Trophoblast cell (in vitro differentiated cells and primary cell): ENCODE measurements around the gene MARCHF9.
A peak's percentile ranks its signal among the peaks of the same experiment; 100 is the strongest.

Experiments
- DNase-seq, 2 donors: peaks; one replicate each; pipeline ENCODE4 v3.0.0-alpha.2; 2016
- H2AFZ ChIP-seq: 2 replicates; pipeline ENCODE4 v1.6.1; 2013; ENCODE audit warnings: low read length, moderate library complexity, mild to moderate bottlenecking; ENCODE audit not compliant: insufficient read depth, poor library complexity
- H2AK5ac ChIP-seq: 2 replicates; pipeline ENCODE4 v1.6.1; 2013; ENCODE audit warnings: mild to moderate bottlenecking, low read length
- H2BK120ac ChIP-seq: 2 replicates; pipeline ENCODE4 v1.6.1; 2013; ENCODE audit warnings: low read length, mild to moderate bottlenecking, moderate library complexity; ENCODE audit not compliant: insufficient read depth, poor library complexity
- H2BK12ac ChIP-seq: 2 replicates; pipeline ENCODE4 v1.6.1; 2013; ENCODE audit warnings: mild to moderate bottlenecking, low read length, moderate library complexity
- H2BK5ac ChIP-seq: 2 replicates; pipeline ENCODE4 v1.6.1; 2013; ENCODE audit warnings: low read length, low read depth, moderate library complexity, mild to moderate bottlenecking; ENCODE audit not compliant: poor library complexity
- H3K14ac ChIP-seq: 2 replicates; pipeline ENCODE4 v1.6.1; 2013; ENCODE audit warnings: mild to moderate bottlenecking, low read length
- H3K18ac ChIP-seq: 2 replicates; pipeline ENCODE4 v1.6.1; 2013; ENCODE audit warnings: mild to moderate bottlenecking, low read length
- H3K23ac ChIP-seq: 2 replicates; pipeline ENCODE4 v1.6.1; 2013; ENCODE audit warnings: low read length
- H3K27ac ChIP-seq: 2 replicates; pipeline ENCODE4 v1.5.1; 2013; ENCODE audit warnings: low read depth, mild to moderate bottlenecking, inconsistent platforms, low read length, moderate library complexity
- H3K27me3 ChIP-seq: 2 replicates; pipeline ENCODE4 v1.6.1; 2013; ENCODE audit warnings: inconsistent platforms, mild to moderate bottlenecking, low read length, moderate library complexity; ENCODE audit not compliant: insufficient read depth
- H3K36me3 ChIP-seq, 2 experiments: 1 replicate in 1 of 2; 2 replicates in 1 of 2; pipeline ENCODE4 v1.6.1; 2013; ENCODE audit warnings: low read length in 2 of 2, mild to moderate bottlenecking in 2 of 2, moderate library complexity in 1 of 2; ENCODE audit not compliant: insufficient read depth in 2 of 2, control insufficient read depth in 1 of 2
- H3K4ac ChIP-seq: 2 replicates; pipeline ENCODE4 v1.6.1; 2013; ENCODE audit warnings: low read depth, mild to moderate bottlenecking, low read length, moderate library complexity
- H3K4me1 ChIP-seq, 2 experiments: 1 replicate in 1 of 2; 2 replicates in 1 of 2; pipeline ENCODE4 v1.6.1; 2013; ENCODE audit warnings: low read length in 2 of 2, mild to moderate bottlenecking in 2 of 2, moderate library complexity in 1 of 2; ENCODE audit not compliant: insufficient read depth in 2 of 2, control insufficient read depth in 1 of 2
- H3K4me2 ChIP-seq: 2 replicates; pipeline ENCODE4 v1.6.1; 2013; ENCODE audit warnings: inconsistent platforms, mild to moderate bottlenecking, low read length, moderate library complexity
- H3K4me3 ChIP-seq: 2 replicates; pipeline ENCODE4 v1.5.1; 2013; ENCODE audit warnings: mild to moderate bottlenecking, low read depth, low read length, inconsistent platforms
- H3K79me1 ChIP-seq: one replicate; pipeline ENCODE4 v1.6.1; 2013; ENCODE audit warnings: low read length
- H3K79me2 ChIP-seq: 2 replicates; pipeline ENCODE4 v1.6.1; 2013; ENCODE audit warnings: low read length, mild to moderate bottlenecking; ENCODE audit not compliant: control insufficient read depth, insufficient read depth, poor library complexity
- H3K9ac ChIP-seq: 2 replicates; pipeline ENCODE4 v1.6.1; 2013; ENCODE audit warnings: mild to moderate bottlenecking, low read length
- H3K9me3 ChIP-seq: 2 replicates; pipeline ENCODE4 v1.6.1; 2013; ENCODE audit warnings: low read depth, mild to moderate bottlenecking, control low read depth, inconsistent platforms, low read length; ENCODE audit not compliant: insufficient read depth
- H4K12ac ChIP-seq: 2 replicates; pipeline ENCODE4 v1.6.1; 2013; ENCODE audit warnings: low read depth, mild to moderate bottlenecking, low read length, moderate library complexity
- H4K8ac ChIP-seq: 2 replicates; pipeline ENCODE4 v1.6.1; 2013; ENCODE audit warnings: low read depth, mild to moderate bottlenecking, low read length, moderate library complexity
- H4K91ac ChIP-seq: one replicate; pipeline ENCODE4 v1.6.1; 2013; ENCODE audit warnings: low read depth, mild to moderate bottlenecking, low read length, moderate library complexity
- WGBS: extraction: QIAGEN DNeasy Blood & Tissue Kit; methylation state at CpG from one replicate; pipeline ENCODE4 v1.1.7; 2013; ENCODE audit warnings: missing lambda C conversion rate; ENCODE audit not compliant: insufficient read length, insufficient coverage; ENCODE audit errors: extremely low coverage; 5-methylcytosine and 5-hydroxymethylcytosine counted together

Gene MARCHF9

GRCh38 chr12:57764662-57765002 lies 9.7 kb downstream of the MARCHF9 start:
- peaks cover 45% of the 10 kb centered on the region for H3K27me3 ChIP-seq
- no peak overlapping the region for H2AK5ac ChIP-seq
- H3K9ac ChIP-seq, result no peak overlapping the region
- H3K9me3 ChIP-seq, result peaks cover 6% of the 10 kb centered on the region
- no peak overlapping the region for H3K18ac ChIP-seq
- no peaks in the 10 kb centered on the region for H3K79me2 ChIP-seq
- no peak overlapping the region for H2BK12ac ChIP-seq
- no peak overlapping the region for H2BK5ac ChIP-seq
- peaks cover 9 to 11% of the 10 kb centered on the region in 2 experiments for H3K36me3 ChIP-seq
- no peak overlapping the region for H3K4ac ChIP-seq
- H3K4me1 ChIP-seq, result peaks cover 16 to 21% of the 10 kb centered on the region in 2 experiments
- no peak overlapping the region for H3K27ac ChIP-seq
- no peak overlapping the region for H2BK120ac ChIP-seq
- H3K4me3 ChIP-seq, result peak overlapping the region; percentile 39
- H4K8ac ChIP-seq, result no peak overlapping the region
- no peak for DNase-seq
- no peak overlapping the region for H3K23ac ChIP-seq
- H4K12ac ChIP-seq, result no peak overlapping the region
- H4K91ac ChIP-seq, result no peak overlapping the region
- H3K14ac ChIP-seq, result no peak overlapping the region
- H3K4me2 ChIP-seq, result peak overlapping the region; percentile 60
- no CpG with 5 or more reads among the region's 17 CpGs for WGBS
- H3K79me1 ChIP-seq, result no peaks in the 10 kb centered on the region
- H2AFZ ChIP-seq, result no peak overlapping the region

- Histone ChIP-seq H2BK12ac (no peak overlapping the region), H2AFZ (peak overlapping the region; percentile 31), H3K79me2 (no peaks in the 10 kb centered on the region), H3K79me1 (no peaks in the 10 kb centered on the region), H3K23ac (no peak overlapping the region), H3K4me3 (no peak overlapping the region), H3K18ac (no peak overlapping the region), H3K4me2 (peak overlapping the region; percentile 60), H4K8ac (no peak overlapping the region), H2BK120ac (no peak overlapping the region), H3K9me3 (peaks cover 6% of the 10 kb centered on the region), H2AK5ac (no peak overlapping the region), H2BK5ac (no peak overlapping the region), H3K27me3 (peaks cover 45% of the 10 kb centered on the region), H3K4ac (no peak overlapping the region), H3K36me3 (peaks cover 9 to 12% of the 10 kb centered on the region in 2 experiments), H4K12ac (no peak overlapping the region), H3K9ac (no peak overlapping the region), H3K27ac (no peak overlapping the region), H4K91ac (no peak overlapping the region), H3K14ac (no peak overlapping the region), H3K4me1 (peaks cover 16 to 21% of the 10 kb centered on the region in 2 experiments)
- DNase-seq, result peak in 1 of 2 donors; percentile 35
- no CpG with 5 or more reads among the region's 60 CpGs for WGBS
These were observed 10.2 kb downstream of the MARCHF9 start for GRCh38 chr12:57765003-57765697.

- Histone ChIP-seq H3K4ac (no peak overlapping the region), H4K8ac (no peak overlapping the region), H2BK12ac (no peak overlapping the region), H3K4me1 (peaks cover 16 to 22% of the 10 kb centered on the region in 2 experiments), H3K9me3 (peaks cover 6% of the 10 kb centered on the region), H2AK5ac (no peak overlapping the region), H3K27me3 (peaks cover 45% of the 10 kb centered on the region), H3K27ac (no peak overlapping the region), H3K14ac (no peak overlapping the region), H3K79me1 (no peaks in the 10 kb centered on the region), H3K9ac (no peak overlapping the region), H2AFZ (no peak overlapping the region), H3K36me3 (peaks cover 12 to 13% of the 10 kb centered on the region in 2 experiments), H3K4me3 (peak overlapping the region; percentile 15), H2BK120ac (no peak overlapping the region), H3K23ac (no peak overlapping the region), H4K91ac (no peak overlapping the region), H3K4me2 (peak overlapping the region; percentile 60), H4K12ac (no peak overlapping the region), H2BK5ac (no peak overlapping the region), H3K79me2 (no peaks in the 10 kb centered on the region), H3K18ac (no peak overlapping the region)
- WGBS, result no CpG with 5 or more reads among the region's 40 CpGs
- no peak for DNase-seq
These were observed 11.0 kb downstream of the MARCHF9 start for GRCh38 chr12:57765698-57766463.

GRCh38 chr12:57766464-57767304 lies 11.8 kb downstream of the MARCHF9 start, which contains the start of gene CYP27B1:
Gene CYP27B1, minus strand, starts transcription at chr12:57767078. Its CDS starts 37 bp downstream, at chr12:57767041.
- Histone ChIP-seq H3K4me1 (peaks cover 18 to 27% of the 10 kb centered on the region in 2 experiments), H2AK5ac (no peak within 1 kb of the TSS)
- no CpG with 5 or more reads among the region's 38 CpGs for WGBS

More at GRCh38 chr12:57766464-57767304, 11.8 kb downstream of the MARCHF9 start, which contains the start of gene CYP27B1:
- H3K27ac ChIP-seq, result no peak within 1 kb of the TSS
- peaks cover 45% of the 10 kb centered on the region for H3K27me3 ChIP-seq
- H2AFZ ChIP-seq, result no peak within 1 kb of the TSS
- no peak within 1 kb of the TSS for H4K91ac ChIP-seq
- no peak within 1 kb of the TSS for H4K12ac ChIP-seq
- H2BK120ac ChIP-seq, result no peak within 1 kb of the TSS
- no peak within 1 kb of the TSS for H4K8ac ChIP-seq
- H3K4me2 ChIP-seq, result peak within 1 kb of the TSS; percentile 60
- H3K4me3 ChIP-seq, result peak within 1 kb of the TSS; percentile 15
- peak; percentile 54 to 72 for DNase-seq
- H3K9ac ChIP-seq, result no peak within 1 kb of the TSS
- H3K18ac ChIP-seq, result no peak within 1 kb of the TSS
- H3K14ac ChIP-seq, result no peak within 1 kb of the TSS
- no peaks in the 10 kb centered on the region for H3K79me1 ChIP-seq
- no peak within 1 kb of the TSS for H3K4ac ChIP-seq
- H3K36me3 ChIP-seq, result peaks cover 12 to 13% of the 10 kb centered on the region in 2 experiments
- no peak within 1 kb of the TSS for H2BK12ac ChIP-seq
- no peaks in the 10 kb centered on the region for H3K79me2 ChIP-seq
- peaks cover 6% of the 10 kb centered on the region for H3K9me3 ChIP-seq
- H2BK5ac ChIP-seq, result no peak within 1 kb of the TSS
- peak within 1 kb of the TSS; percentile 8 for H3K23ac ChIP-seq
